ENCODE results near the gene EPS8L2. TPM values are rescaled to one million over a fixed set of nuclear protein-coding genes. Genes with fewer than 3 reads are reported as not detected.

EPS8L2 gene
- total RNA-seq (2022; extraction: Qiagen RNA extraction) = 86.6 to 123 TPM (median 114 TPM) in 5 replicates

GRCh38 chr11:705646-706438, at the start of gene EPS8L2:
TSS of gene EPS8L2 (plus strand) at chr11:706231. CDS start at chr11:709408, 3,177 bp downstream.

GRCh38 chr11:694563-695287, 11.3 kb upstream of the EPS8L2 start, which contains the start of gene DEAF1:
TSS of gene DEAF1 (minus strand) at chr11:695222. CDS start at chr11:695047, 175 bp downstream.

GRCh38 chr11:695538-696248, 10.3 kb upstream of the EPS8L2 start, which contains the start of gene TMEM80:
TSS of gene TMEM80 (plus strand) at chr11:695816. CDS start at chr11:695828, 12 bp downstream.

GRCh38 chr11:747158-748006, 41.4 kb downstream of the EPS8L2 start, which contains the start of gene TALDO1:
TSS of gene TALDO1 (plus strand) at chr11:747464. CDS start at chr11:747482, 18 bp downstream.

Other genes with a start within 250 kb of the EPS8L2 start
- 143 to 179 TPM (median 169 TPM) in 5 replicates for gene RNH1, start 199.0 kb upstream of the EPS8L2 start, total RNA-seq (2022; extraction: Qiagen RNA extraction)
- gene HRAS, start 170.7 kb upstream of the EPS8L2 start, total RNA-seq (2022; extraction: Qiagen RNA extraction) = 107 to 177 TPM (median 154 TPM) in 5 replicates
- gene LRRC56, start 168.7 kb upstream of the EPS8L2 start, total RNA-seq (2022; extraction: Qiagen RNA extraction) = 0.71 to 0.86 TPM (median 0.81 TPM) in 5 replicates
- gene LMNTD2, start 145.5 kb upstream of the EPS8L2 start, total RNA-seq (2022; extraction: Qiagen RNA extraction) = 1.9 to 2.8 TPM (median 2.7 TPM) in 5 replicates
- gene RASSF7, start 145.3 kb upstream of the EPS8L2 start, total RNA-seq (2022; extraction: Qiagen RNA extraction) = 50.5 to 64.1 TPM (median 51.3 TPM) in 5 replicates
- gene PHRF1, start 129.8 kb upstream of the EPS8L2 start, total RNA-seq (2022; extraction: Qiagen RNA extraction) = 34.9 to 36.8 TPM (median 35.7 TPM) in 5 replicates
- 6.2 to 7.7 TPM (median 6.8 TPM) in 5 replicates for gene IRF7, start 90.3 kb upstream of the EPS8L2 start, total RNA-seq (2022; extraction: Qiagen RNA extraction)
- gene CDHR5, start 81.3 kb upstream of the EPS8L2 start, total RNA-seq (2022; extraction: Qiagen RNA extraction) = 0.03 to 0.13 TPM (median 0.03 TPM) in 3 of 5 replicates, not detected in the others
- not detected in 5 replicates for gene SCT, start 79.0 kb upstream of the EPS8L2 start, total RNA-seq (2022; extraction: Qiagen RNA extraction)
- 0.10 to 0.31 TPM (median 0.22 TPM) in 5 replicates for gene DRD4, start 69.0 kb upstream of the EPS8L2 start, total RNA-seq (2022; extraction: Qiagen RNA extraction)
- gene DEAF1, start 11.0 kb upstream of the EPS8L2 start, total RNA-seq (2022; extraction: Qiagen RNA extraction) = 29.4 to 37.4 TPM (median 34.6 TPM) in 5 replicates
- gene TMEM80, start 10.4 kb upstream of the EPS8L2 start, total RNA-seq (2022; extraction: Qiagen RNA extraction) = 8.8 to 11.2 TPM (median 11.0 TPM) in 5 replicates
- 392 to 415 TPM (median 399 TPM) in 5 replicates for gene TALDO1, start 41.2 kb downstream of the EPS8L2 start, total RNA-seq (2022; extraction: Qiagen RNA extraction)
- gene GATD1, start 71.3 kb downstream of the EPS8L2 start, total RNA-seq (2022; extraction: Qiagen RNA extraction) = 37.2 to 46.9 TPM (median 43.5 TPM) in 5 replicates
- gene CEND1, start 83.9 kb downstream of the EPS8L2 start, total RNA-seq (2022; extraction: Qiagen RNA extraction) = 1.4 to 2.8 TPM (median 2.4 TPM) in 5 replicates
- gene SLC25A22, start 92.0 kb downstream of the EPS8L2 start, total RNA-seq (2022; extraction: Qiagen RNA extraction) = 27.4 to 34.4 TPM (median 31.1 TPM) in 5 replicates
- 10.1 to 14.2 TPM (median 13.5 TPM) in 5 replicates for gene PIDD1, start 99.0 kb downstream of the EPS8L2 start, total RNA-seq (2022; extraction: Qiagen RNA extraction)
- gene RPLP2, start 103.7 kb downstream of the EPS8L2 start, total RNA-seq (2022; extraction: Qiagen RNA extraction) = 1,408 to 2,641 TPM (median 2,478 TPM) in 5 replicates
- gene PNPLA2, start 112.7 kb downstream of the EPS8L2 start, total RNA-seq (2022; extraction: Qiagen RNA extraction) = 37.4 to 59.4 TPM (median 57.4 TPM) in 5 replicates
- 3.0 to 6.3 TPM (median 5.7 TPM) in 5 replicates for gene CRACR2B, start 121.7 kb downstream of the EPS8L2 start, total RNA-seq (2022; extraction: Qiagen RNA extraction)
- gene CD151, start 126.7 kb downstream of the EPS8L2 start, total RNA-seq (2022; extraction: Qiagen RNA extraction) = 809 to 892 TPM (median 846 TPM) in 5 replicates
- gene POLR2L, start 136.3 kb downstream of the EPS8L2 start, total RNA-seq (2022; extraction: Qiagen RNA extraction) = 474 to 756 TPM (median 614 TPM) in 5 replicates
- 139 to 194 TPM (median 190 TPM) in 5 replicates for gene TSPAN4, start 136.6 kb downstream of the EPS8L2 start, total RNA-seq (2022; extraction: Qiagen RNA extraction)
- gene CHID1, start 204.6 kb downstream of the EPS8L2 start, total RNA-seq (2022; extraction: Qiagen RNA extraction) = 69.2 to 82.1 TPM (median 73.1 TPM) in 5 replicates
- gene AP2A2, start 219.6 kb downstream of the EPS8L2 start, total RNA-seq (2022; extraction: Qiagen RNA extraction) = 31.5 to 37.2 TPM (median 34.2 TPM) in 5 replicates

Measured in A549 treated with Hydrocortisone at 1 μM for 4 hours (cell line).